Measurements from ENCODE around the gene TEPSIN.

DNA sequence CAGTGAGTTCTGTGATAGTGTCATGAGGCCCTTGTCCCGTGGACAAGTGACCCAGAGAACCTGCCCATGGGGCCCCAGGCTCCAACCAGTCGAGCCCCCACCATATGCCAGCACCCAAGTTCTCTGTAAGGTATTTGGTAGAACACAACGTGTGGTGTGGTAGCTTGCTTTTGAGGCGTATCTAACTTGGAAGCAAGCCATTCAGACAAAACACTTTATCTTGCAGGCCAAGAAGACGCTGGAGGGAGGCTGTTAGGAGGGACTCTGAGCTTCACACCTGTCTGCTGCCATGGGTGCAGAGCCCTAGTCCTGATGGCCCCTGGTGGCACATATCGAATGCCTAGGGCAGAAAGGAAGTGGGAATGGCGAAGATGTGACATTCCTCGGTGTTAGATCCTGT lies 1.9 kb upstream of the TEPSIN start:
- TF ChIP-seq TAF1 (IDR thresholded peaks at IDR 0.05; ENCODE audit: low read depth) (no peak), NFIC (IDR thresholded peaks at IDR 0.05) (no peak), EP300 (IDR thresholded peaks at IDR 0.05; ENCODE audit: borderline replicate concordance) (no peak), ZBTB7A (IDR thresholded peaks at IDR 0.05; ENCODE audit: low read depth) (no peak), TEAD4 (IDR thresholded peaks at IDR 0.05) (no peak), CEBPB (IDR thresholded peaks at IDR 0.05) (no peak), CREB1 (IDR thresholded peaks at IDR 0.05; ENCODE audit: low read depth) (no peak), YY1 (IDR thresholded peaks at IDR 0.05; ENCODE audit: low read depth) (no peak), TCF12 (IDR thresholded peaks at IDR 0.05; ENCODE audit: low read depth) (no peak), RAD21 (IDR thresholded peaks at IDR 0.05; ENCODE audit: low read depth) (no peak), EGR1 (IDR thresholded peaks at IDR 0.05) (no peak)
- TF ChIP-seq, protein P1, sequence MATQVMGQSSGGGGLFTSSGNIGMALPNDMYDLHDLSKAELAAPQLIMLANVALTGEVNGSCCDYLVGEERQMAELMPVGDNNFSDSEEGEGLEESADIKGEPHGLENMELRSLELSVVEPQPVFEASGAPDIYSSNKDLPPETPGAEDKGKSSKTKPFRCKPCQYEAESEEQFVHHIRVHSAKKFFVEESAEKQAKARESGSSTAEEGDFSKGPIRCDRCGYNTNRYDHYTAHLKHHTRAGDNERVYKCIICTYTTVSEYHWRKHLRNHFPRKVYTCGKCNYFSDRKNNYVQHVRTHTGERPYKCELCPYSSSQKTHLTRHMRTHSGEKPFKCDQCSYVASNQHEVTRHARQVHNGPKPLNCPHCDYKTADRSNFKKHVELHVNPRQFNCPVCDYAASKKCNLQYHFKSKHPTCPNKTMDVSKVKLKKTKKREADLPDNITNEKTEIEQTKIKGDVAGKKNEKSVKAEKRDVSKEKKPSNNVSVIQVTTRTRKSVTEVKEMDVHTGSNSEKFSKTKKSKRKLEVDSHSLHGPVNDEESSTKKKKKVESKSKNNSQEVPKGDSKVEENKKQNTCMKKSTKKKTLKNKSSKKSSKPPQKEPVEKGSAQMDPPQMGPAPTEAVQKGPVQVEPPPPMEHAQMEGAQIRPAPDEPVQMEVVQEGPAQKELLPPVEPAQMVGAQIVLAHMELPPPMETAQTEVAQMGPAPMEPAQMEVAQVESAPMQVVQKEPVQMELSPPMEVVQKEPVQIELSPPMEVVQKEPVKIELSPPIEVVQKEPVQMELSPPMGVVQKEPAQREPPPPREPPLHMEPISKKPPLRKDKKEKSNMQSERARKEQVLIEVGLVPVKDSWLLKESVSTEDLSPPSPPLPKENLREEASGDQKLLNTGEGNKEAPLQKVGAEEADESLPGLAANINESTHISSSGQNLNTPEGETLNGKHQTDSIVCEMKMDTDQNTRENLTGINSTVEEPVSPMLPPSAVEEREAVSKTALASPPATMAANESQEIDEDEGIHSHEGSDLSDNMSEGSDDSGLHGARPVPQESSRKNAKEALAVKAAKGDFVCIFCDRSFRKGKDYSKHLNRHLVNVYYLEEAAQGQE (IDR thresholded peaks at IDR 0.05; ENCODE audit: low read depth): no peak
- TF ChIP-seq, protein P2, sequence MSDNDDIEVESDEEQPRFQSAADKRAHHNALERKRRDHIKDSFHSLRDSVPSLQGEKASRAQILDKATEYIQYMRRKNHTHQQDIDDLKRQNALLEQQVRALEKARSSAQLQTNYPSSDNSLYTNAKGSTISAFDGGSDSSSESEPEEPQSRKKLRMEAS (IDR thresholded peaks at IDR 0.05): no peak

Measured in Ishikawa (cell line).